MM.1S (cell line): ENCODE results near the gene BCL11B.

Source experiments
- CTCF ChIP-seq: fragments of 300-600 bp; sonication (generic); IDR thresholded peaks from 2 replicates; pipeline ENCODE4 v1.5.1; 2016; ENCODE audit warnings: antibody characterized with exemption, low read length, mixed read lengths
- EZH2phosphoT487 ChIP-seq: fragments of 300-600 bp; sonication (generic); IDR thresholded peaks from 2 replicates; pipeline ENCODE4 v1.6.1; 2018; ENCODE audit warnings: antibody characterized with exemption, low read length

GRCh38 chr14:99234961-99235571, 36.9 kb downstream of the BCL11B start:
- TF ChIP-seq CTCF, result no peak
- no peak for TF ChIP-seq EZH2phosphoT487
